ENCODE measurements around the gene MYH11.

- TF ChIP-seq CTCF (IDR thresholded peaks at IDR 0.05; ENCODE audit: low read length) (no peak), EZH2 (IDR thresholded peaks at IDR 0.05; ENCODE audit: borderline replicate concordance, low read length) (no peak)
Observed at GRCh38 chr16:15674571-15674970, 182.3 kb downstream of the MYH11 start.

Measured in OCI-LY1 (cell line).